ENCODE measurements around the gene TIMP1.

DNA sequence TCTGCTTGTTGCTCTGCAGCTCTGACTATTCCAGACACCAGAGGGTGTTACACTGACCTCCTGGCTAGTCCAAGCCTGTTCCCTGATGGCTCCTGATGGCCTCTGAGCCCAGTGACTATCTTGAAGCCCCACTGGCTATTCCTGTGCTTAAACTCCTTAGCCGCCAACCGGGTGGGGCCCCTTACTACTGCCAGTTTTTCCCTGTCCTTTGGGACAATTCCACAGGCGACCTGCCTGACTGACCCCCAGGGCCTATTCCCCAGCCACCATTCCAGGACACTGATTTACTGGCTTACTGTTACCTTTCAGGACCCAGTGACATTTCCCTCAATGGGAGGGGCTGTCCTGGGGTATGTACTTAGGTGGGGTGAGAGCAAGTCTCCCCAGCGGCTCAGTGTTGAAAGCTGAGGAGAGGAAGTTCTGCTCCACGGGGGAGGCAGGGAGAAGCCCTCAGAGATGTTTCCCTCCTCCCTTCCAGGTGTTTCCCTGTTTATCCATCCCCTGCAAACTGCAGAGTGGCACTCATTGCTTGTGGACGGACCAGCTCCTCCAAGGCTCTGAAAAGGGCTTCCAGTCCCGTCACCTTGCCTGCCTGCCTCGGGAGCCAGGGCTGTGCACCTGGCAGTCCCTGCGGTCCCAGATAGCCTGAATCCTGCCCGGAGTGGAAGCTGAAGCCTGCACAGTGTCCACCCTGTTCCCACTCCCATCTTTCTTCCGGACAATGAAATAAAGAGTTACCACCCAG, 4.0 kb downstream of the TIMP1 start:
- TF ChIP-seq RXRA (IDR thresholded peaks at IDR 0.05; ENCODE audit: borderline replicate concordance, low read depth) (no peak), CHD2 (IDR thresholded peaks at IDR 0.05; ENCODE audit: low read length, partially characterized antibody) (no peak), POLR2AphosphoS5 (IDR thresholded peaks at IDR 0.05; ENCODE audit: low read depth, low read length) (no peak), NFIC (IDR thresholded peaks at IDR 0.05; ENCODE audit: borderline replicate concordance) (no peak)
- TF ChIP-seq, protein P1, sequence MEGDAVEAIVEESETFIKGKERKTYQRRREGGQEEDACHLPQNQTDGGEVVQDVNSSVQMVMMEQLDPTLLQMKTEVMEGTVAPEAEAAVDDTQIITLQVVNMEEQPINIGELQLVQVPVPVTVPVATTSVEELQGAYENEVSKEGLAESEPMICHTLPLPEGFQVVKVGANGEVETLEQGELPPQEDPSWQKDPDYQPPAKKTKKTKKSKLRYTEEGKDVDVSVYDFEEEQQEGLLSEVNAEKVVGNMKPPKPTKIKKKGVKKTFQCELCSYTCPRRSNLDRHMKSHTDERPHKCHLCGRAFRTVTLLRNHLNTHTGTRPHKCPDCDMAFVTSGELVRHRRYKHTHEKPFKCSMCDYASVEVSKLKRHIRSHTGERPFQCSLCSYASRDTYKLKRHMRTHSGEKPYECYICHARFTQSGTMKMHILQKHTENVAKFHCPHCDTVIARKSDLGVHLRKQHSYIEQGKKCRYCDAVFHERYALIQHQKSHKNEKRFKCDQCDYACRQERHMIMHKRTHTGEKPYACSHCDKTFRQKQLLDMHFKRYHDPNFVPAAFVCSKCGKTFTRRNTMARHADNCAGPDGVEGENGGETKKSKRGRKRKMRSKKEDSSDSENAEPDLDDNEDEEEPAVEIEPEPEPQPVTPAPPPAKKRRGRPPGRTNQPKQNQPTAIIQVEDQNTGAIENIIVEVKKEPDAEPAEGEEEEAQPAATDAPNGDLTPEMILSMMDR (IDR thresholded peaks at IDR 0.05) = no peak
- TF ChIP-seq, protein P2, sequence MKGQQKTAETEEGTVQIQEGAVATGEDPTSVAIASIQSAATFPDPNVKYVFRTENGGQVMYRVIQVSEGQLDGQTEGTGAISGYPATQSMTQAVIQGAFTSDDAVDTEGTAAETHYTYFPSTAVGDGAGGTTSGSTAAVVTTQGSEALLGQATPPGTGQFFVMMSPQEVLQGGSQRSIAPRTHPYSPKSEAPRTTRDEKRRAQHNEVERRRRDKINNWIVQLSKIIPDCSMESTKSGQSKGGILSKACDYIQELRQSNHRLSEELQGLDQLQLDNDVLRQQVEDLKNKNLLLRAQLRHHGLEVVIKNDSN (IDR thresholded peaks at IDR 0.05; ENCODE audit: borderline replicate concordance, low read depth) = no peak
